Kidney (tissue), 22 donors: Measurements from ENCODE around the gene OR5K3. TPM values are rescaled to one million over a fixed set of nuclear protein-coding genes. Genes with fewer than 3 reads are reported as not detected.

Experiments
- DNase-seq, 5 donors: peaks; one replicate each; pipeline ENCODE4 v3.0.0-alpha.2; 2013 to 2020
- FAIRE-seq: peaks from 2 replicates; lab custom pipeline; 2012; peaks lifted over from hg19 to GRCh38; lab: Jason Lieb, UNC
- H3K27ac ChIP-seq, 2 donors: one replicate each; pipeline ENCODE4 v1.7.0; 2013; ENCODE audit warnings: low read depth in 2 of 2, low read length in 2 of 2, inconsistent platforms in 1 of 2
- H3K27me3 ChIP-seq: one replicate; pipeline ENCODE4 v1.7.1; 2013; ENCODE audit warnings: low read length, inconsistent platforms; ENCODE audit not compliant: control insufficient read depth, insufficient read depth
- H3K36me3 ChIP-seq, 3 donors: one replicate each; pipeline versions ENCODE4 v1.7.0 to v1.7.1; 2013; ENCODE audit warnings: low read length in 3 of 3, control low read depth in 1 of 3, inconsistent platforms in 1 of 3; ENCODE audit not compliant: insufficient read depth in 3 of 3, control insufficient read depth in 2 of 3
- H3K4me1 ChIP-seq, 3 donors: one replicate each; pipeline versions ENCODE4 v1.7.0 to v1.7.1; 2013; ENCODE audit warnings: low read length in 3 of 3, inconsistent platforms in 1 of 3, low read depth in 1 of 3; ENCODE audit not compliant: control insufficient read depth in 2 of 3, insufficient read depth in 2 of 3
- H3K4me3 ChIP-seq, 3 donors: one replicate each; pipeline versions ENCODE4 v1.7.0 to v1.8.1; 2013; ENCODE audit warnings: low read length in 3 of 3, control low read depth in 1 of 3, inconsistent platforms in 1 of 3
- H3K9ac ChIP-seq, 3 donors: one replicate each; pipeline versions ENCODE4 v1.7.0 to v1.7.1; 2013; ENCODE audit warnings: low read length in 3 of 3, control low read depth in 1 of 3, inconsistent platforms in 1 of 3
- H3K9me3 ChIP-seq, 3 donors: one replicate each; pipeline versions ENCODE4 v1.7.0 to v1.7.1; 2013; ENCODE audit warnings: low read length in 3 of 3, control low read depth in 1 of 3, inconsistent platforms in 1 of 3; ENCODE audit not compliant: control insufficient read depth in 2 of 3, insufficient read depth in 1 of 3
- intact Hi-C: fragments of 100-400 bp; cut with DNase I; formaldehyde crosslinking; loops from one replicate; pipeline ENCODE4 v1.11.1; 2022
- long read RNA-seq, 10 donors: library from polyadenylated mRNA in 1 of 10; unstranded in 1 of 10; transcript quantifications; one replicate each; pipeline ENCODE4 v2.0.0 and lab custom pipeline, GENCODE V29; 2021 to 2026
- polyA plus RNA-seq: library from polyadenylated mRNA; stranded (reverse); fragments of 350-450 nt; fragmentation: Illumina TruSeq; extraction: RNeasy Lipid Tissue Mini Kit (QIAGEN cat#74804); gene quantifications from one replicate; pipeline ENCODE4 v1.2.3, GENCODE V29; 2014; ENCODE audit warnings: low read depth, low replicate concordance; ENCODE audit not compliant: insufficient read depth
- total RNA-seq: library from RNA; stranded (reverse); fragmentation: NEBNext Ultra II Directional; extraction: Animal tissue kit (Norgen Biotek cat#: 25700); gene quantifications from one replicate; pipeline ENCODE4 v1.2.1, GENCODE V29; 2021
- TF ChIP-seq, protein P1 (sequence below): IDR thresholded peaks from 3 replicates; pipeline ENCODE4 v1.5.1; 2012; ENCODE audit warnings: mild to moderate bottlenecking, moderate library complexity, borderline replicate concordance; ENCODE audit not compliant: insufficient read depth; ENCODE audit errors: extremely low read depth
- donor health status: control.
- donor health status: control.
- donor health status: control.
- donor health status: control.
- donor health status: control.
- donor health status: DM: yes; HTN: yes; CAD: no.
- donor health status: Normal renal cell carcinoma (clear cell type).

The OR5K3 gene, protein sequence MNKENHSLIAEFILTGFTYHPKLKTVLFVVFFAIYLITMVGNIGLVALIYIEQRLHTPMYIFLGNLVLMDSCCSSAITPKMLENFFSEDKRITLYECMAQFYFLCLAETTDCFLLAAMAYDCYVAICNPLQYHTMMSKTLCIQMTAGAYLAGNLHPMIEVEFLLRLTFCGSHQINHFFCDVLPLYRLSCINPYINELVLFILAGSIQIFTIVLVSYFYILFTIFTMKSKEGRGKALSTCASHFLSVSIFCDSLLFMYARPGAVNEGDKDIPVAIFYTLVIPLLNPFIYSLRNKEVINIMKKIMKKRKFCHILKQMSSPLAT
- total RNA-seq (not detected), polyA plus RNA-seq (not detected)
- long read RNA-seq, donor 1 = 0 reads
- long read RNA-seq, donor 2 = 0 reads
- long read RNA-seq, donor 3 = 0 reads
- long read RNA-seq, donor 4 = 0 reads
- long read RNA-seq, donor 5 = 0 reads
- long read RNA-seq, donor 6 = 0 reads
- long read RNA-seq, donor 7 = 0 reads
- long read RNA-seq, donor 8 = 0 reads
- long read RNA-seq, donor 9 = 0 reads
- long read RNA-seq, donor 10 = 0 reads

DNA sequence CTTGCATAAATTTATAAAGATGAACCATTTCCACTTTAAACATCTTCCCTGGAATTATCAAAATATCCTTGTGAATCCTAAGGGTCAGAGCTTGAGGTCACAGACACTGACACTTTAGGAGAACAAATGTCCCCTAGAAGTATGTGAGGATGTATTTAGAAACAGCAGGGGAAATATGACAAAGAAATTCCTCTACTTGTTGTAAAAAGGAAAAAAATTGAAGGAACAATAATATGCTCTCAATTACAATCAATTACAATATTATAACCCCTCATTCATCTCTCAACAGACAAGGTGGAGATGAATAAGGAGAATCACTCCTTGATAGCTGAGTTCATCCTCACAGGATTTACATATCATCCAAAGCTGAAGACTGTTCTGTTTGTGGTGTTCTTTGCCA lies at the start of gene OR5K3:
OR5K3 (plus strand) TSS at position 301 of the 400 bp plus-strand sequence; CDS start at position 301, 0 bp downstream.
- Histone ChIP-seq H3K36me3 (no peaks in the 10 kb centered on the region), H3K27ac (no peak within 1 kb of the TSS), H3K9me3 (no peaks in the 10 kb centered on the region), H3K27me3 (no peaks in the 10 kb centered on the region), H3K4me3 (no peak within 1 kb of the TSS), H3K9ac (no peak within 1 kb of the TSS), H3K4me1 (no peaks in the 10 kb centered on the region)
- TF ChIP-seq, protein P1, sequence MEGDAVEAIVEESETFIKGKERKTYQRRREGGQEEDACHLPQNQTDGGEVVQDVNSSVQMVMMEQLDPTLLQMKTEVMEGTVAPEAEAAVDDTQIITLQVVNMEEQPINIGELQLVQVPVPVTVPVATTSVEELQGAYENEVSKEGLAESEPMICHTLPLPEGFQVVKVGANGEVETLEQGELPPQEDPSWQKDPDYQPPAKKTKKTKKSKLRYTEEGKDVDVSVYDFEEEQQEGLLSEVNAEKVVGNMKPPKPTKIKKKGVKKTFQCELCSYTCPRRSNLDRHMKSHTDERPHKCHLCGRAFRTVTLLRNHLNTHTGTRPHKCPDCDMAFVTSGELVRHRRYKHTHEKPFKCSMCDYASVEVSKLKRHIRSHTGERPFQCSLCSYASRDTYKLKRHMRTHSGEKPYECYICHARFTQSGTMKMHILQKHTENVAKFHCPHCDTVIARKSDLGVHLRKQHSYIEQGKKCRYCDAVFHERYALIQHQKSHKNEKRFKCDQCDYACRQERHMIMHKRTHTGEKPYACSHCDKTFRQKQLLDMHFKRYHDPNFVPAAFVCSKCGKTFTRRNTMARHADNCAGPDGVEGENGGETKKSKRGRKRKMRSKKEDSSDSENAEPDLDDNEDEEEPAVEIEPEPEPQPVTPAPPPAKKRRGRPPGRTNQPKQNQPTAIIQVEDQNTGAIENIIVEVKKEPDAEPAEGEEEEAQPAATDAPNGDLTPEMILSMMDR = no peak
- DNase-seq (no peak), FAIRE-seq (no peak)
- intact Hi-C loops = no loop called here

DNA sequence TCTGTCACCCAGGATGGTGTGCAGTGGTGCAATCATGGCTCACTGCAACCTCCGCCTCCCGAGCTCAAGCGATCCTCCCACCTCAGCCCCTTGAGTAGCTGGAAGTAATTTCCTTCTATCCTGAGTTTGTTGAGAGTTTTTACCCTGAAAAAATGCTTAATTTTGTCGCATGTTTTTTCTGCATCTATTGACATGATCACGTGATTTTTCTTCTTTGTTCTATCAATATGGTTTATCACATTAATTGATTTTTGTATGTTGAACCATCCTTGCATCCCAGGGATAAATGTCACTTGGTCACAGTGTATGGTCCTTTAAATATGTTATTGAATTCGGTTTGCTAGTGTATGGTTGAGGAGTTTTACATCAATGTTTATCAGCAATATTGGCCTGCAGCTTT lies 48.7 kb upstream of the OR5K3 start:
- FAIRE-seq = no peak
- H3K36me3 ChIP-seq = no peaks in the 10 kb centered on the region
- TF ChIP-seq, protein P1 = no peak

DNA sequence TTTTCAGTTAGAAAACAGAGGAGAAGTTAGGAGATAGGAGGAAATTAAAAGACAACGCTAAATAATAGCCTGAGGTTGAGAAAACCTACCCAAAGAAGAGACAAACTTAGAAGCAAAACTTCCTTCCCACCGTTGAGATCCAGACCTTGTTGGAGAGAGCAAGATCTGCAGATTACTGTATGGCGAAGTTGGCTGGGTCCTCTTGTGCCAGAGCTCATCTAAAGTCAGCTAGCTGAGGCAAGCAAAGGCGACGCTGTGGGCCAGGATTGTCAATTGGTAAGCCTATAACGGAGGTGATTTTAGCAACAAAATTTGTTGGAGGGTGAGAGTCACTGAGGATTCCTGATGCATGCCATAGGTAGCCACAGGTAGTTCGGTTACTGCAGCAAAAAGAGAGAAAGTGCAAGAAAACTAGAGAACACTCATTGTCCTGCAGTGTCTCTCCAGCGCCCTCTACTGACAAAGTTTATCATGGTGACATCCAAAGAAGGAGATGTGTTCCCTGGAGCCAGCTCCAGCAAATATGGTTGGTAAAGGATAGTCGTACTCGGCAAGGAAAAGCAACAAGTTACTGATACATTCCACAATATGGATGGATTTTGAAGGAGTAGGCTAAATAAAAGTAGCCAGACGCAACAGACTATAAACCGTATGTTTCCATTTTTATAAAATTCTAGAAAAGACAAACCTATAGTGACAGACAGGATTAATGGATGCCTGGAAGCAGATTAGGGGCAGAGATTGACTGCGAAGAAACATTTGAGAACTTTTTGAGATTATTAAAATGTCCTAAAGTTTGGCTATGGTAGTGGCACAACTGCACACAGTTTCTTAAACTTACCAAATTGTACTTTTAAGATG lies 46.6 kb upstream of the OR5K3 start:
- no peaks in the 10 kb centered on the region for H3K4me1 ChIP-seq
- intact Hi-C loops = no loop called here
- H3K4me3 ChIP-seq = no peak overlapping the region
- TF ChIP-seq, protein P1 = peak; percentile 39
- no peaks in the 10 kb centered on the region for H3K9me3 ChIP-seq
- DNase-seq = peak in 3 of 5 donors; percentile 16 to 66 (median 57)
- H3K27ac ChIP-seq = no peak overlapping the region
- FAIRE-seq = no peak
- no peaks in the 10 kb centered on the region for H3K27me3 ChIP-seq
- no peak overlapping the region for H3K9ac ChIP-seq
- no peaks in the 10 kb centered on the region for H3K36me3 ChIP-seq

More for the DNA sequence above, 48.7 kb upstream of the OR5K3 start:
- Histone ChIP-seq H3K27me3 (no peaks in the 10 kb centered on the region), H3K9me3 (no peaks in the 10 kb centered on the region), H3K4me1 (no peaks in the 10 kb centered on the region), H3K9ac (no peak overlapping the region), H3K4me3 (no peak overlapping the region), H3K27ac (no peak overlapping the region)
- intact Hi-C loops = no loop called here
- no peak for DNase-seq
